Stimulated activated CD8-positive, alpha-beta memory T cell treated with anti-CD3 and anti-CD28 coated beads, Interleukin-4, amount 100 ng/mL, for 4 hours (primary cell): ENCODE data around the gene TRPM4.
"Not testable (repeated sequence)": the region's sequence is repeated elsewhere in the genome, so short reads cannot be mapped to it uniquely, and the experiment has no call there.

Experiments
- DNase-seq, 2 donors: peaks; one replicate each; pipeline ENCODE4 v3.0.0-alpha.2; 2020; ENCODE audit warnings: low read depth in 2 of 2, low spot score in 1 of 2

Gene TRPM4

GRCh38 chr19:49126575-49126974, 31.0 kb upstream of the TRPM4 start:
- no peak for DNase-seq

- DNase-seq = not testable (repeated sequence)
These were observed 30.4 kb upstream of the TRPM4 start for GRCh38 chr19:49127225-49127624.

- peak; percentile 86 for DNase-seq
These were observed 29.7 kb upstream of the TRPM4 start for GRCh38 chr19:49127674-49128544.

DNA sequence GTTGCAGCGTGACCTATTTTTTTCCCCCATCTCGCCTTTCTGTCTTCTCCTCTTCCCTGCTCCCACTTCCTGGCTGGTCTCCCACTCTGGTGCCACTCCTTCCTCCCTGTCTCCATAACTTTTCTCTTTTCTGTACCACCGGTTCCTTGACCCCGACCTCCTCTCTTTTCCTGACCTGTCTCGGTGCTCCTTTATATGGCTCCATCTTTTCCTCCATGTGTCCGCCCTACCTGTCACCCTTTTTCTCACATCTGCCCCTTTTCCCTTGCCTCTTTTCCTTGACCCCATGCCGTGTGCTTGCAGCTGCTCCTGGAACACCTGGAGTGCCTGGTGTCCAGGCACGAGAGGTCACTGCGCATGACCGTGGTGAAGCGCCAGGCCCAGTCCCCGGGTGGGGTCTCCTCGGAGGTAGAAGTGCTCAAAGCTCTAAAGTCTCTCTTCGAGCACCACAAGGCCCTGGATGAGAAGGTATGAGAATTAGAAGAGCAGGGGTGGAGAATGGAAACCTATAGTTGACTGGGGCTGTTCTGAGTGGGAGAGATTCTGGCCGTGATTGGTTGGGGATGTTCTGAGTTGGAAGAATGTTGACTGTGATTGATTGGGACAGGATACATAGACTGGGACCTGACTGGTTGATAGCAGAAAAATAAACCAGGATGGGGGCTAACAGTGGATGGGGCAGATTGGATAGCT, 28.9 kb upstream of the TRPM4 start:
- DNase-seq = no peak

- DNase-seq = no peak
These were observed 28.4 kb upstream of the TRPM4 start for GRCh38 chr19:49129238-49129583.

- DNase-seq = no peak
These were observed 27.3 kb upstream of the TRPM4 start for GRCh38 chr19:49130325-49130724.

DNA sequence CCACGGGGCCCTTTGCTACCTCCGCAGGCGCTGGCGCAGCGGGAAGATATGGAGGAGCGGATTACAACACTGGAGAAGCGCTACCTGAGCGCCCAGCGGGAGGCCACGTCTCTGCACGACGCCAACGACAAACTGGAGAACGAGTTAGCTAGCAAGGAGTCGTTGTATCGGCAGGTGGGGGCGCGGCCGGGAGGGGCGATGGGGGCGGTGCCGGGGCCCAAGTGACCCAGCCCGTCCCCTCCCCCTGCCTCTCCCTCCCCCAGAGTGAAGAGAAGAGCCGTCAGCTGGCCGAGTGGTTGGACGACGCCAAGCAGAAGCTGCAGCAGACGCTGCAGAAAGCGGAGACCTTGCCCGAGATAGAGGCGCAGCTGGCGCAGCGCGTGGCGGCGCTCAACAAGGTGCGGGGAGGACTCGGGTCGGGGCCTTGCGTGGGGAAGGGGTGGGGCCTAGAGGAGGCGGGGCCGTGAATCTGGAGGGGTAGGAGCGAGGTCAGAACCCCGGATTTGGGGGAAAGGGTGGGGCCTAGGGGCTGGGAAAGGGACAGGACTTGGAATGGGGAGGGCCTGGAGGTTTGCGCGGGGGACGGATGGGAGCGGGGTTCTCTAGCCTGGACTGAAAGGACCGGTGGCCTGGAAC, 24.5 kb upstream of the TRPM4 start:
- DNase-seq = no peak

DNA sequence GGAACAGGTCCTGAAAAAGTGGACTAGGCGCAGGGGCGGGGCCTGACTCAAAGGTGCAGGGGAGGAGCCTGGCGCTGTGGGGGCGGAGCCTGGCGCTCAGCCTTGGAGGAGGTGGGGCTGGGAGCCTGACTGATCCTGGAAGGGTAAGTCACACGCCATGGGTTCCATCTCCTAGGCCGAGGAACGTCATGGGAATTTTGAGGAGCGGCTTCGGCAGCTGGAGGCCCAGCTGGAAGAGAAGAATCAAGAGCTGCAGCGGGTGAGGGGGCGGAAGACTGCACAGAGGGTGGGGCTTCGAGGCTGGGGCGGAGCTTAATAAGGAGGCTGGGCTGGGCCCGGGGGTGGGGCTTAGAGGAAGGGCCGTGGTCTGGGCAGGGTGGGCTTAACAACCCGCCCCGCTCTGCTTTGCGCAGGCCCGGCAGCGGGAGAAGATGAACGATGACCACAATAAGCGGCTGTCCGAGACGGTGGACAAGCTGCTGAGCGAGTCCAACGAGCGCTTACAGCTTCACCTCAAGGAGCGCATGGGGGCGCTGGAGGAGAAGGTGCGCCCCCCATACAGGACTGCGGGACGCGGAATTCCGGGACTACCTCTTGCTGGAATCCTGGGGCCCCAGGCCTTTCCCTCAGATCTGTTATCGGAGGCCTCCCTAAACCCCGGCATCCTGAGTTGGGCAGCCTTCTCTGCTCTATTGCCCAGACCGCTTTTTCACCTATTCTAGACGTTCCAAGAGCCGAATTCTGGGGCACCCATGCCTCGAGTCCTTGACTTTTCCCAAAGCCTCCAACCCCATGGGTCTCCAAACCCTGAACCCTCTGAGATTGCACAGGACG, 23.8 kb upstream of the TRPM4 start:
- no peak for DNase-seq

DNA sequence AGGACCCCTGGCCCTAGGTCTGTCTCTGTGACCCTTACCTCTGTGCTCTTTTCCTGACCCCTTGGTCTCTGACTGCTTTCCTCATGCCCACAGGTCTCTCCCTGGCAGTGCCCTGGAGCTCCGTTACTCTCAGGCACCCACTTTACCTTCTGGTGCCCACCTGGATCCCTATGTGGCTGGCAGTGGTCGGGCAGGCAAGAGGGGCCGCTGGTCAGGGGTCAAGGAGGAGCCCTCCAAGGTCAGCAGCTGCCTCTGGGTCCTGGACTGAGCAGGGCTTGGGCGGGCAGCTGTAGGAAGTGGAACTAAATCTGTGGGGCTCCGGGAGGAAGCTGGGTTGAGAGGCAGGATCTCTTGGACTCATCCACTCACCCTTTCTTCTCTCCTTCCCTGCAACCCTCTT, 21.9 kb upstream of the TRPM4 start:
- DNase-seq = no peak

GRCh38 chr19:49136771-49137171, 20.8 kb upstream of the TRPM4 start:
- DNase-seq = no peak

GRCh38 chr19:49140951-49141350, 16.6 kb upstream of the TRPM4 start:
- DNase-seq = no peak

- DNase-seq = no peak
These were observed 16.2 kb upstream of the TRPM4 start for GRCh38 chr19:49141352-49141751.

DNA sequence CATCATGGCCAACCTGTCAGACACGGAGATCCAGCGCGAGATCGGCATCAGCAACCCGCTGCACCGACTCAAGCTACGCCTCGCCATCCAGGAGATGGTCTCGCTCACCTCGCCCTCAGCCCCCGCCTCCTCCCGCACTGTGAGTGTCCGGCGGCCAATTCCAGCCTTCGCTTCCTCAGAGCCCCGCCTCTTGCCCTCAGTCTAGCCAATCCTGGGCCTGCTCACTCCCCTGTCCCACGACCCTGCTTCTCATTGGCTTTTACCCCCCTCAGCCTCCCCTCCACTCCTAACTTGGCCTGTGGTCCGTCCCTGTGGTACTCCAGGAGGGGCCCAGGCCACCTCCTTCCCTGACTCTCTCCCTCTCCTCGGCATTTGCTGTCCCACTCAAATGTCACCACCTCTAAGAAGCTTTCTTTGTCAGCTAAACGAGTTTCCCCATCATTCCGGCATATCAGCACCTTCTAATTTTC, 14.7 kb upstream of the TRPM4 start:
- DNase-seq = no peak

DNA sequence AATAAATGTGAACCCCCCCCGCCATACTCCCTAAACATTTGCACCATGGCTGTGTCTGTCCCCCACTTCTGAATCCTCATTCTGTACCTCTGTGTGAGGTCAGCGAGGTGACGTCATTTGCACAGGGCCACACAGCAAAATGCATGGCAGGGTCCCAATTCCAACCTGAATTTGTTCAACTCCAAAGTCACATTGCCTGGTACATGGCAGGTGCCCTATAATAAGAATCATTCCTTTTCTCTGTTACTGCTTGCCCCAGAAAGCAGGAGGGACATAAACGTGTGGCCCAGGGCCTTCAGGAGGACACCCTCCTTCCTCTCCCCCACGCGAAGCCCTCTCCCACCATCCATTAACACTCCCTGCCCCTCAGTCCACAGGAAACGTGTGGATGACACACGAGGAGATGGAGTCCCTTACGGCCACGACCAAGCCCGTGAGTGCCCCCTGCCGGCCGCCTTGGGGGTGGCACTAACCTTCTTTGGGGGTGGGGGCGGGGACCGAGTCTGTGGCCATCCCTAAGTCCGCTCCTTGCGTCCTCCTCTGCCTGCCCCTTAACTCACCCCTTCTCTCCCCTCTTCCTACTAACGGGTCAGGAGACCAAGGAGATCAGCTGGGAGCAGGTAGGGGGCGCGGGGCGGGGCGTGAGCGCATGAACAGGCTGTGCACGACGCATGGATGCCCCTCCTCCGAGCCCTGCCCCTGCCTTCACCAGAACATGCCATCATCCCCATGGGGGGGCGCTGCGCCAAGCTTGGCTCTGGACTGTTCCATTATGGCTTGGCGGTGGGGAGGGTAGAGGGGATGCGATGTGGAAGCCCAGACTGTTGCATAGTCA, 11.8 kb upstream of the TRPM4 start:
- DNase-seq = peak; percentile 43 to 74

GRCh38 chr19:49146408-49146770, 11.2 kb upstream of the TRPM4 start:
- DNase-seq = not testable (repeated sequence)

GRCh38 chr19:49148044-49148682, 9.4 kb upstream of the TRPM4 start:
- DNase-seq = no peak

DNA sequence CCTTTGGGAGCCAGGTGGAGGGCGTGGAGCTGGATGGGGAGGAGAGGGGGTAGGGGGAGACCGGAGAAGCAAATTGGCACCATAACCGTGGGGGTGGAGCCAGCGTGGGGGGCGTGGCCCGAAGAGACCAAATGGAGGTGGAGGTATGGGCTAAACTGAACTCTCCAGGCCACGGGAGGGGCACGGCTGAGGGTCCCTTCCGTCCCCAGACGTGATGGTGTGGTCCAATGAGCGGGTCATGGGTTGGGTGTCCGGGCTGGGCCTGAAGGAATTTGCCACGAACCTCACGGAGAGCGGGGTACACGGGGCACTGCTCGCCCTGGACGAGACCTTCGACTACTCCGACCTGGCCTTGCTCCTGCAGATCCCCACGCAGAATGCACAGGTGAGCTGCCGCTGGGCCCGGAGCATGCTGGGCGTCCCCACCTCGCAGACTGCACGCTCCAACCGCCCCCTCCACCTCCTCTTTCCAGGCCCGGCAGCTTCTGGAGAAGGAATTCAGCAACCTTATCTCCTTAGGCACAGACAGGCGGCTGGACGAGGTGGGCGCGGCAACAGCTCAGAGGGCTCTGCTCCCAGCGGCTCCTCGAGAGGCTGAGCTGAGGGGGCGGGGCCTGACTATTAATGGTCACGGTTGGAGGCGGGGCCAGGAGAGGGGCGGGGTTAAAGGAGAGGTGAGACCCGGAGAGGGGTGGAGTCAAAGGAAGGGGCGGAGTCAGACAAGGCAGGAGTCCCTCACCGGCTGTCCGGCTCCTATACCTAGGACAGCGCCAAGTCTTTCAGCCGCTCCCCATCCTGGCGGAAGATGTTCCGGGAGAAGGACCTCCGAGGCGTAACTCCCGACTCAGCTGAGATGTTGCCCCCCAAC, 8.6 kb upstream of the TRPM4 start:
- DNase-seq = peak; percentile 45 to 59

DNA sequence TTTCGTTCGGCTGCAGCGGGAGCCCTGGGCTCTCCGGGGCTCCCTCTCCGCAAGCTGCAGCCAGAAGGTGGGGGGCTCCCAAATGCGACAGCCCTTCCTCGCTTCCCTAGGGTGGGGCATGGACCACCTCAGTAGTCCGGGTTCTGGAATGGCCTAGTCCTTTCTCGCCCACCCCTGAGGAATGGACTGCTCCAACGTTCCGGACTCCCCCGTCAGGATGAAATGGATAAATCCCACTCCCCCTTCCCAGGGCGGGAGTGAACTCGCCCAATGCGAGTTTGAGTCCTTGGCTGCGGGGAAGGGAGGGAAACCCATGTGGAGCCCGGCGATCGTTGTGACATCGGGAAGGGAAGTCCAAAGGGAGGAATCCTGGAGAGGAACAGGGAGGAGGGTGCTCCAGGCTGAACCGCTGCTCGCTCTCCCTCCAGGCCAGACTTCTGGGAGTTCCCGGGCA, 7.9 kb upstream of the TRPM4 start:
- DNase-seq = no peak
